Liver (tissue), 9 donors: Measurements from ENCODE around the gene ENOPH1. TPM values are rescaled to one million over a fixed set of nuclear protein-coding genes. Genes with fewer than 3 reads are reported as not detected.

Source experiments
- DNase-seq: peaks from one replicate; pipeline ENCODE4 v3.0.0-alpha.2; 2017; ENCODE audit warnings: low spot score
- H3K27ac ChIP-seq, 2 donors: one replicate each; pipeline ENCODE4 v1.7.0; 2013; ENCODE audit warnings: inconsistent platforms in 2 of 2, low read length in 2 of 2, control low read depth in 1 of 2, low read depth in 1 of 2, mild to moderate bottlenecking in 1 of 2
- H3K27me3 ChIP-seq, 4 donors: one replicate each; pipeline versions ENCODE4 v1.6.1 to v1.7.0; 2013; ENCODE audit warnings: low read length in 3 of 4, inconsistent platforms in 1 of 4, mild to moderate bottlenecking in 1 of 4, moderate library complexity in 1 of 4; ENCODE audit not compliant: control insufficient read depth in 4 of 4, insufficient read depth in 4 of 4
- H3K36me3 ChIP-seq, 4 donors: one replicate each; pipeline versions ENCODE4 v1.6.1 to v1.7.0; 2013; ENCODE audit warnings: low read length in 3 of 4, mild to moderate bottlenecking in 3 of 4, low read depth in 1 of 4, moderate library complexity in 1 of 4; ENCODE audit not compliant: control insufficient read depth in 4 of 4, insufficient read depth in 3 of 4
- H3K4me1 ChIP-seq, 4 donors: one replicate each; pipeline versions ENCODE4 v1.6.1 to v1.7.0; 2013; ENCODE audit warnings: low read length in 3 of 4, mild to moderate bottlenecking in 3 of 4, moderate library complexity in 1 of 4; ENCODE audit not compliant: control insufficient read depth in 4 of 4, insufficient read depth in 4 of 4
- H3K4me3 ChIP-seq, 3 donors: one replicate each; pipeline versions ENCODE4 v1.6.1 to v1.7.0; 2013; ENCODE audit warnings: low read length in 3 of 3, control low read depth in 1 of 3, low read depth in 1 of 3, mild to moderate bottlenecking in 1 of 3
- H3K9ac ChIP-seq, 2 donors: one replicate each; pipeline ENCODE4 v1.7.0; 2013; ENCODE audit warnings: low read length in 2 of 2, mild to moderate bottlenecking in 2 of 2, moderate library complexity in 2 of 2, control low read depth in 1 of 2, low read depth in 1 of 2
- H3K9me3 ChIP-seq, 4 donors: one replicate each; pipeline versions ENCODE4 v1.6.1 to v1.7.0; 2013; ENCODE audit warnings: low read length in 3 of 4; ENCODE audit not compliant: control insufficient read depth in 4 of 4
- ATF3 ChIP-seq: IDR thresholded peaks from 2 replicates; pipeline ENCODE4 v1.6.1; 2016; ENCODE audit warnings: antibody characterized with exemption
- EGR1 ChIP-seq, 2 donors: IDR thresholded peaks; 2 replicates each; pipeline ENCODE4 v1.6.1; 2016 to 2018; ENCODE audit warnings: antibody characterized with exemption in 2 of 2, low read depth in 2 of 2
- FOXA1 ChIP-seq: IDR thresholded peaks from 2 replicates; pipeline ENCODE4 v1.6.1; 2016; ENCODE audit warnings: antibody characterized with exemption
- FOXA2 ChIP-seq: IDR thresholded peaks from 2 replicates; pipeline ENCODE4 v1.6.1; 2016; ENCODE audit warnings: antibody characterized with exemption
- HNF4G ChIP-seq: IDR thresholded peaks from 2 replicates; pipeline ENCODE4 v1.6.1; 2016; ENCODE audit warnings: antibody characterized with exemption
- JUND ChIP-seq, 2 donors: IDR thresholded peaks; 2 replicates each; pipeline ENCODE4 v1.6.1; 2016; ENCODE audit warnings: antibody characterized with exemption in 2 of 2
- MAX ChIP-seq: IDR thresholded peaks from 2 replicates; pipeline ENCODE4 v1.6.1; 2016; ENCODE audit warnings: antibody characterized with exemption
- NR2F2 ChIP-seq: IDR thresholded peaks from 2 replicates; pipeline ENCODE4 v1.6.1; 2016; ENCODE audit warnings: antibody characterized with exemption
- RAD21 ChIP-seq, 2 donors: IDR thresholded peaks; 2 replicates each; pipeline ENCODE4 v1.6.1; 2016; ENCODE audit warnings: antibody characterized with exemption in 2 of 2, mild to moderate bottlenecking in 2 of 2
- REST ChIP-seq: IDR thresholded peaks from 2 replicates; pipeline ENCODE4 v1.6.1; 2016; ENCODE audit warnings: antibody characterized with exemption, mild to moderate bottlenecking
- RXRA ChIP-seq, 2 donors: IDR thresholded peaks; 2 replicates each; pipeline ENCODE4 v1.6.1; 2017 to 2018; ENCODE audit warnings: antibody characterized with exemption in 2 of 2, mild to moderate bottlenecking in 1 of 2
- SP1 ChIP-seq: IDR thresholded peaks from 2 replicates; pipeline ENCODE4 v1.6.1; 2018; ENCODE audit warnings: antibody characterized with exemption, mild to moderate bottlenecking
- TAF1 ChIP-seq: conservative IDR thresholded peaks from 2 replicates; pipeline ENCODE4 v1.6.1; 2016; ENCODE audit warnings: antibody characterized with exemption, mild to moderate bottlenecking
- YY1 ChIP-seq: IDR thresholded peaks from 2 replicates; pipeline ENCODE4 v1.6.1; 2016; ENCODE audit warnings: antibody characterized with exemption, mild to moderate bottlenecking
- ZBTB33 ChIP-seq: IDR thresholded peaks from 2 replicates; pipeline ENCODE4 v1.6.1; 2016; ENCODE audit warnings: antibody characterized with exemption
- WGBS: extraction: QIAGEN DNeasy Blood & Tissue Kit; methylation state at CpG from one replicate; pipeline ENCODE4 v1.1.7; 2013; 5-methylcytosine and 5-hydroxymethylcytosine counted together
- polyA plus RNA-seq, 2 donors: library from polyadenylated mRNA; stranded (reverse) in 1 of 2; unstranded in 1 of 2; fragments of 200-250 nt in 1 of 2; fragments of >200 nt in 1 of 2; fragmentation: Nextera tagmentation in 1 of 2; extraction: Ambion mirVana in 1 of 2; gene quantifications; one replicate each; pipeline versions ENCODE4 v1.2.1 to v1.2.3, GENCODE V29; 2013 to 2015
- total RNA-seq, 2 donors: library from RNA; depleted of rRNA; stranded (reverse); fragments of >200 nt; gene quantifications; one replicate each; pipeline ENCODE4 v1.2.3, GENCODE V29; 2014
- TF ChIP-seq, protein P1 (sequence below): fragments of 150-350 bp; IDR thresholded peaks from 2 replicates; pipeline ENCODE4 v1.5.1; 2017; ENCODE audit warnings: improper control_type of control experiment, low read depth, low read length; ENCODE audit not compliant: missing input control
- donor health status: healthy.
- donor health status: healthy.
- donor health status: healthy.
- donor health status: healthy.
- donor health status: healthy.

The ENOPH1 gene
- total and polyA plus RNA-seq, 4 donors, result 12.1 to 20.0 (median 12.8) TPM

DNA sequence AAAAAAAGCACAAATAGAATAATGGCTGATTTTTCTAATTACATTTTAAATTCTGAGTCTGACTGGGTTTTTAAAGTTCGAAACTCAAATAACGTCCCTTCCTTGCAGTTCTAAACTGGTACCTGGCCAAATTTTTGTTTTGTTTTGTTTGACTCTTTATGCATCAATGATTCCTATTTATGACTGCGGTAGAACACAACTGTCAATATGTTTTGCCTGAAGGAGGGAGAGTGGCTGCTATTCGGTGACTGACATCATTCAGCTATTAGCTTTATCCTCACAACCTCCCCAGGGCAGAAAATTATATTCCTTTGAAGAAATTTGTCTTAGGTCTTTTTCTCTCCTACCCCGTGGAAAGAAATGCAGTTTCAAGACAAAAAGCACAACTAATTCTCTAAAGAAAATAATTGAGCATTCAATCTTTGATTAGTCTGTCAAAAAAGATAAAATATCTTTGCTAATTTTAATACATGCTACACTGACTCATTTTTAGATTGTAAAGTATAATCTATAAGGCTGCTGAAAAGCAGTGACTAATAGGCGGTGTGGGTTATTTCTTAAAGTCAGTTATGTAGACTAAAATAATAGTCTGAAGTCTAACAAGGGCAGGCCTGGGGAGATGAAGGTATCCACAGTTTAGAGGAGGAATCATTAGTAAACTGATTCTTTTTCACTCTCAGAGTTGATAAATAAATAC lies 69.5 kb downstream of the ENOPH1 start (continued):
- TF ChIP-seq TAF1 (no peak), SP1 (no peak), NR2F2 (no peak), ZBTB33 (no peak), FOXA1 (no peak), FOXA2 (no peak)

DNA sequence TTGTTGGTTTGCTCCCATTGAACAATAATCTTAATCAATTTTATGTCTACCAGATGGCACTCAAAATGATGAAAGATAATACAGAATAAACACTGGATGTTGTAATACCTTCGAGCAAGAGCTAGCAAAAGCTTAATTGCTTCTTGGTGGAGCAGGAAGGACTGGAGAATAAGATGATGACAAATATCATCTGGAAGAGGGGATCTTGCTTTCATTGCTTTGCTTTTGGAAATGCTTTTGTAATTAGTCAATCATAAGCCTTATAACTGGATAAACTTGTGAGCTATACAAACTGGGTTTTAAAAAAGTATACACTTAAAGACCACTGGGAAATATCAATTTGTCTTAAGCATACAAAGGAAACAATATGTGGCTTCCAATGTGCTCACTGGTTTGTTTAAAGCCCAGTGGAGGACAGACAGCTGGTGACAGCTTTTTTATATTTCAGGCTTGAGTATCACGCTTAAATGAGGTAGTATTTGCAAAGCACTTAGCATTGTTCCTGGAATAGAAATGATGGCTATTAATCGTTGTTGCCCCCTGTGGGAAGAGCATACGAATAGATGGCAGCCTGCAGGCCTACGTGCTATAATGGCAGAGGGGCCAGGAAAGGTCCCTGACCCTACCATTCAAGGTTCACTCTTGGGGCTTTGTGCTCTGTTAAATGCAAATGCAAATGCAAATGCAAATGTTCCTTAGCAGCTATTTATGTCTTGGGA lies 70.2 kb downstream of the ENOPH1 start:
- no peaks in the 10 kb centered on the region for H3K27me3 ChIP-seq
- no peaks in the 10 kb centered on the region for H3K9me3 ChIP-seq
- H3K27ac ChIP-seq, result no peak overlapping the region
- no peak overlapping the region for H3K9ac ChIP-seq
- DNase-seq, result no peak
- TF ChIP-seq TAF1 (no peak), REST (no peak), YY1 (no peak), ZBTB33 (no peak), FOXA2 (no peak), JUND (IDR thresholded peaks at IDR 0.05) (no peak), EGR1 (IDR thresholded peaks at IDR 0.05; ENCODE audit: low read depth in 2 of 2) (no peak), MAX (no peak)
- H3K4me1 ChIP-seq, result no peaks in the 10 kb centered on the region
- peaks cover 0 to 8% (median 2%) of the 10 kb centered on the region in 4 donors for H3K36me3 ChIP-seq
- WGBS, result 72% methylated on average over 5 of the region's 5 CpGs
- no peak overlapping the region for H3K4me3 ChIP-seq

- Histone ChIP-seq H3K27ac (no peak overlapping the region), H3K4me1 (no peaks in the 10 kb centered on the region), H3K4me3 (no peak overlapping the region), H3K27me3 (no peaks in the 10 kb centered on the region), H3K9ac (no peak overlapping the region), H3K9me3 (no peaks in the 10 kb centered on the region), H3K36me3 (peaks cover 0 to 8% (median 0%) of the 10 kb centered on the region in 4 donors)
- no peak for TF ChIP-seq SP1
- TF ChIP-seq HNF4G, result no peak
- TF ChIP-seq RXRA (IDR thresholded peaks at IDR 0.05), result no peak
- no peak for TF ChIP-seq TAF1
- TF ChIP-seq RAD21 (IDR thresholded peaks at IDR 0.05), result no peak
- no peak for TF ChIP-seq MAX
- no peak for TF ChIP-seq EGR1 (IDR thresholded peaks at IDR 0.05; ENCODE audit: low read depth in 2 of 2)
- TF ChIP-seq FOXA2, result no peak
- TF ChIP-seq, protein P1, sequence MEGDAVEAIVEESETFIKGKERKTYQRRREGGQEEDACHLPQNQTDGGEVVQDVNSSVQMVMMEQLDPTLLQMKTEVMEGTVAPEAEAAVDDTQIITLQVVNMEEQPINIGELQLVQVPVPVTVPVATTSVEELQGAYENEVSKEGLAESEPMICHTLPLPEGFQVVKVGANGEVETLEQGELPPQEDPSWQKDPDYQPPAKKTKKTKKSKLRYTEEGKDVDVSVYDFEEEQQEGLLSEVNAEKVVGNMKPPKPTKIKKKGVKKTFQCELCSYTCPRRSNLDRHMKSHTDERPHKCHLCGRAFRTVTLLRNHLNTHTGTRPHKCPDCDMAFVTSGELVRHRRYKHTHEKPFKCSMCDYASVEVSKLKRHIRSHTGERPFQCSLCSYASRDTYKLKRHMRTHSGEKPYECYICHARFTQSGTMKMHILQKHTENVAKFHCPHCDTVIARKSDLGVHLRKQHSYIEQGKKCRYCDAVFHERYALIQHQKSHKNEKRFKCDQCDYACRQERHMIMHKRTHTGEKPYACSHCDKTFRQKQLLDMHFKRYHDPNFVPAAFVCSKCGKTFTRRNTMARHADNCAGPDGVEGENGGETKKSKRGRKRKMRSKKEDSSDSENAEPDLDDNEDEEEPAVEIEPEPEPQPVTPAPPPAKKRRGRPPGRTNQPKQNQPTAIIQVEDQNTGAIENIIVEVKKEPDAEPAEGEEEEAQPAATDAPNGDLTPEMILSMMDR, result no peak
- TF ChIP-seq JUND (IDR thresholded peaks at IDR 0.05), result no peak
- no peak for TF ChIP-seq ZBTB33
- no peak for TF ChIP-seq ATF3
- no peak for TF ChIP-seq FOXA1
- 96% methylated on average over 2 of the region's 2 CpGs for WGBS
- no peak for DNase-seq
Observed at GRCh38 chr4:82501154-82501442, 70.7 kb downstream of the ENOPH1 start.
